HG02798 (cell line): ENCODE results near the gene TRABD2B.

Experiments used
- ATAC-seq: cut with Tn5 transposase; IDR thresholded peaks from one replicate; pipeline ENCODE4 v1.9.1; 2021; ENCODE audit warnings: mild to moderate bottlenecking; ENCODE audit not compliant: unreplicated experiment, poor library complexity

TRABD2B gene

GRCh38 chr1:47754221-47754620 is 243.0 kb downstream of the TRABD2B start:
- ATAC-seq = no peak

GRCh38 chr1:47753808-47754207 is 243.4 kb downstream of the TRABD2B start:
- peak; percentile 82 for ATAC-seq

- no peak for ATAC-seq
These were observed 244.6 kb downstream of the TRABD2B start for GRCh38 chr1:47752559-47752958.

GRCh38 chr1:47751996-47752451 is 245.2 kb downstream of the TRABD2B start:
- no peak for ATAC-seq

- ATAC-seq = no peak
These were observed 246.0 kb downstream of the TRABD2B start for GRCh38 chr1:47751193-47751592.

GRCh38 chr1:47745715-47746609 is 251.2 kb downstream of the TRABD2B start:
- peak; percentile 47 for ATAC-seq

GRCh38 chr1:47742890-47743760 is 254.1 kb downstream of the TRABD2B start:
- no peak for ATAC-seq

GRCh38 chr1:47738560-47739182 is 258.5 kb downstream of the TRABD2B start:
- no peak for ATAC-seq

GRCh38 chr1:47732489-47732888 is 264.7 kb downstream of the TRABD2B start:
- no peak for ATAC-seq

GRCh38 chr1:47731730-47732129 is 265.5 kb downstream of the TRABD2B start:
- no peak for ATAC-seq

GRCh38 chr1:47729685-47730084 is 267.5 kb downstream of the TRABD2B start:
- ATAC-seq = no peak

- no peak for ATAC-seq
These were observed 269.5 kb downstream of the TRABD2B start for GRCh38 chr1:47727697-47728085.

- ATAC-seq = no peak
These were observed 270.0 kb downstream of the TRABD2B start for GRCh38 chr1:47727051-47727696.

GRCh38 chr1:47725992-47726855 is 271.0 kb downstream of the TRABD2B start:
- ATAC-seq = peak; percentile 91

- ATAC-seq = no peak
These were observed 271.6 kb downstream of the TRABD2B start for GRCh38 chr1:47725511-47725991.

- ATAC-seq = no peak
These were observed 272.1 kb downstream of the TRABD2B start for GRCh38 chr1:47725000-47725473.

- ATAC-seq = no peak
These were observed 272.7 kb downstream of the TRABD2B start for GRCh38 chr1:47724432-47724999.

- ATAC-seq = no peak
These were observed 274.1 kb downstream of the TRABD2B start for GRCh38 chr1:47722909-47723580.
